ENCODE measurements around the gene NRCAM.

- TF ChIP-seq, protein P1, sequence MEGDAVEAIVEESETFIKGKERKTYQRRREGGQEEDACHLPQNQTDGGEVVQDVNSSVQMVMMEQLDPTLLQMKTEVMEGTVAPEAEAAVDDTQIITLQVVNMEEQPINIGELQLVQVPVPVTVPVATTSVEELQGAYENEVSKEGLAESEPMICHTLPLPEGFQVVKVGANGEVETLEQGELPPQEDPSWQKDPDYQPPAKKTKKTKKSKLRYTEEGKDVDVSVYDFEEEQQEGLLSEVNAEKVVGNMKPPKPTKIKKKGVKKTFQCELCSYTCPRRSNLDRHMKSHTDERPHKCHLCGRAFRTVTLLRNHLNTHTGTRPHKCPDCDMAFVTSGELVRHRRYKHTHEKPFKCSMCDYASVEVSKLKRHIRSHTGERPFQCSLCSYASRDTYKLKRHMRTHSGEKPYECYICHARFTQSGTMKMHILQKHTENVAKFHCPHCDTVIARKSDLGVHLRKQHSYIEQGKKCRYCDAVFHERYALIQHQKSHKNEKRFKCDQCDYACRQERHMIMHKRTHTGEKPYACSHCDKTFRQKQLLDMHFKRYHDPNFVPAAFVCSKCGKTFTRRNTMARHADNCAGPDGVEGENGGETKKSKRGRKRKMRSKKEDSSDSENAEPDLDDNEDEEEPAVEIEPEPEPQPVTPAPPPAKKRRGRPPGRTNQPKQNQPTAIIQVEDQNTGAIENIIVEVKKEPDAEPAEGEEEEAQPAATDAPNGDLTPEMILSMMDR (IDR thresholded peaks at IDR 0.05; ENCODE audit: insufficient read depth, low read depth, low read length), result no peak
- no peak for TF ChIP-seq EZH2 (IDR thresholded peaks at IDR 0.05; ENCODE audit: insufficient read depth, low read length)
These were observed 134.9 kb downstream of the NRCAM start for GRCh38 chr7:108321359-108321758.
